GM19467 (cell line): Measurements from ENCODE around the gene HDLBP.
"Not testable (repeated sequence)": the region's sequence is repeated elsewhere in the genome, so short reads cannot be mapped to it uniquely, and the experiment has no call there.

Experiments used
- ATAC-seq: cut with Tn5 transposase; IDR thresholded peaks from one replicate; pipeline ENCODE4 v1.9.1; 2021; ENCODE audit warnings: mild to moderate bottlenecking, moderate library complexity; ENCODE audit not compliant: unreplicated experiment

Gene HDLBP

GRCh38 chr2:241304039-241304670 lies 11.3 kb downstream of the HDLBP start:
- no peak for ATAC-seq

GRCh38 chr2:241302759-241303651 lies 12.5 kb downstream of the HDLBP start:
- no peak for ATAC-seq

- ATAC-seq = no peak
Measured at GRCh38 chr2:241302083-241302482, 13.4 kb downstream of the HDLBP start.

GRCh38 chr2:241300000-241300399 lies 15.5 kb downstream of the HDLBP start:
- no peak for ATAC-seq

- ATAC-seq = no peak
Measured at GRCh38 chr2:241298673-241299072, 16.8 kb downstream of the HDLBP start.

- no peak for ATAC-seq
Measured at GRCh38 chr2:241296767-241297166, 18.7 kb downstream of the HDLBP start.

GRCh38 chr2:241295326-241296095 lies 20.0 kb downstream of the HDLBP start:
- no peak for ATAC-seq

- not testable (repeated sequence) for ATAC-seq
Measured at GRCh38 chr2:241293378-241293797, 22.1 kb downstream of the HDLBP start.

GRCh38 chr2:241291977-241292376 lies 23.5 kb downstream of the HDLBP start:
- ATAC-seq = no peak

- no peak for ATAC-seq
Measured at GRCh38 chr2:241291153-241291552, 24.3 kb downstream of the HDLBP start.

- no peak for ATAC-seq
Measured at GRCh38 chr2:241289597-241289996, 25.9 kb downstream of the HDLBP start.

- ATAC-seq = no peak
Measured at GRCh38 chr2:241289053-241289452, 26.4 kb downstream of the HDLBP start.

GRCh38 chr2:241288324-241288888 lies 27.1 kb downstream of the HDLBP start:
- ATAC-seq = no peak

- no peak for ATAC-seq
Measured at GRCh38 chr2:241286348-241287090, 29.0 kb downstream of the HDLBP start.

GRCh38 chr2:241285596-241285995 lies 29.9 kb downstream of the HDLBP start:
- no peak for ATAC-seq

GRCh38 chr2:241282555-241282954 lies 32.9 kb downstream of the HDLBP start:
- ATAC-seq = no peak

GRCh38 chr2:241280291-241280690 lies 35.2 kb downstream of the HDLBP start:
- ATAC-seq = no peak

- ATAC-seq = no peak
Measured at GRCh38 chr2:241279828-241280227, 35.6 kb downstream of the HDLBP start.

GRCh38 chr2:241279413-241279812 lies 36.1 kb downstream of the HDLBP start:
- ATAC-seq = no peak

GRCh38 chr2:241278306-241278705 lies 37.2 kb downstream of the HDLBP start:
- not testable (repeated sequence) for ATAC-seq
